B cell (primary cell): ENCODE measurements around the gene EPN2.

Experiments used
- EZH2 ChIP-seq: IDR thresholded peaks from 2 replicates; pipeline ENCODE4 v1.6.1; 2012; ENCODE audit warnings: borderline replicate concordance, low read depth, mild to moderate bottlenecking, moderate library complexity, low read length; ENCODE audit not compliant: insufficient read depth, poor library complexity, severe bottlenecking
- TF ChIP-seq, protein P1 (sequence below): fragments of 200-600 bp; IDR thresholded peaks from one replicate; pipeline ENCODE4 v1.8.0; 2022; ENCODE audit warnings: antibody characterized with exemption, mild to moderate bottlenecking

DNA sequence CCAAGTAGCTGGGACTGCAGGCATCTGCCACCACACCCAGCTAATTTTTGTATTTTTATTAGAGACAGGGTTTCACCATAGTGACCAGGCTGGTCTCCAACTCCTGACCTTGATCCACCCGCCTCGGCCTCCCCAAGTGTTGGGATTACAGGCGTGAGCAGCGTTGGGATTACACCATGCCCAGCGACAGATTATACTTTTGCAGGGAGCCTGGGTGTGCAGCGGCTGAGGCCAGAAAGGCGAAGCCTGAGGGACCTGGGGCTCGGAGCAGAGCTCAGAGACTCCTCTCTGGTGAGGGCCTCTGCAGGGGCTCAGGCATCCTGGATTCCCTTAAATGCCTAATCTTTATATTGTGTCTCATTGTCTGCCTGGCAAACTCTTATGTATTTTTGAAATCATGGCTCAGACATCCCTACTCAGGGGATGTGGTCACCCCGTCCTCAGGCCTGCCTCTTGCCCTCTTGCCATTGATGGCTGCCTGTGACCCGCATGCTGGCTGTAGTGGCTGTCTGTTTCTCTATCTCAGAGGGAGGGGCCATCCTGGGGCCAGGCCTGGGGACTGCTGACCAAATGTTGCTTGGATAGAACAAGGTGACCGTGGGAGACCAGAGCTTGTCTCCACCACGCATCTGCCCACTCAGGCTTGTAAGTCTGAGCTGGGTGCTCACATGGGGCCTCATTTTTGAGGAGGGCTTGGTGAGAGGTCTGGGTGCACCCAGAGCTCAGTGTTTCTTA is 82.8 kb downstream of the EPN2 start:
- TF ChIP-seq, protein P1, sequence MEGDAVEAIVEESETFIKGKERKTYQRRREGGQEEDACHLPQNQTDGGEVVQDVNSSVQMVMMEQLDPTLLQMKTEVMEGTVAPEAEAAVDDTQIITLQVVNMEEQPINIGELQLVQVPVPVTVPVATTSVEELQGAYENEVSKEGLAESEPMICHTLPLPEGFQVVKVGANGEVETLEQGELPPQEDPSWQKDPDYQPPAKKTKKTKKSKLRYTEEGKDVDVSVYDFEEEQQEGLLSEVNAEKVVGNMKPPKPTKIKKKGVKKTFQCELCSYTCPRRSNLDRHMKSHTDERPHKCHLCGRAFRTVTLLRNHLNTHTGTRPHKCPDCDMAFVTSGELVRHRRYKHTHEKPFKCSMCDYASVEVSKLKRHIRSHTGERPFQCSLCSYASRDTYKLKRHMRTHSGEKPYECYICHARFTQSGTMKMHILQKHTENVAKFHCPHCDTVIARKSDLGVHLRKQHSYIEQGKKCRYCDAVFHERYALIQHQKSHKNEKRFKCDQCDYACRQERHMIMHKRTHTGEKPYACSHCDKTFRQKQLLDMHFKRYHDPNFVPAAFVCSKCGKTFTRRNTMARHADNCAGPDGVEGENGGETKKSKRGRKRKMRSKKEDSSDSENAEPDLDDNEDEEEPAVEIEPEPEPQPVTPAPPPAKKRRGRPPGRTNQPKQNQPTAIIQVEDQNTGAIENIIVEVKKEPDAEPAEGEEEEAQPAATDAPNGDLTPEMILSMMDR = no peak
- no peak for TF ChIP-seq EZH2
